HepG2 (cell line): ENCODE results near the gene TANC1.

Experiments used
- CTCF ChIP-seq: sonication (generic); formaldehyde crosslinking; IDR thresholded peaks from 2 replicates; pipeline ENCODE4 v1.5.0; 2020; ENCODE audit warnings: mild to moderate bottlenecking, missing genetic modification reagents, moderate library complexity
- IRF1 ChIP-seq: sonication (generic); formaldehyde crosslinking; IDR thresholded peaks from 2 replicates; pipeline ENCODE4 v1.4.0; 2020; ENCODE audit warnings: low read depth, mild to moderate bottlenecking, missing genetic modification reagents
- MXI1 ChIP-seq: IDR thresholded peaks from 3 replicates; pipeline ENCODE4 v1.6.1; 2012; ENCODE audit warnings: low read depth, low read length, inconsistent platforms, borderline replicate concordance
- RARA ChIP-seq: IDR thresholded peaks from 2 replicates; pipeline ENCODE4 v1.6.1; 2016; ENCODE audit warnings: missing genetic modification reagents, missing compliant biosample characterization
- RNF2 ChIP-seq: fragments of 450-650 bp; conservative IDR thresholded peaks from 2 replicates; pipeline ENCODE4 v1.6.1; 2016; ENCODE audit warnings: low read depth
- TCF7L2 ChIP-seq: IDR thresholded peaks from 2 replicates; pipeline ENCODE4 v1.6.1; 2011; ENCODE audit warnings: mild to moderate bottlenecking, low read depth, low read length, moderate library complexity

GRCh38 chr2:159230145-159230877 is 261.9 kb downstream of the TANC1 start:
- TF ChIP-seq CTCF (CRISPR knock-in tag) (no peak), MXI1 (no peak), RARA (CRISPR knock-in tag) (no peak), RNF2 (no peak), TCF7L2 (no peak), IRF1 (CRISPR knock-in tag) (no peak)
